Measurements from ENCODE around the gene TCF7. TPM values are rescaled to one million over a fixed set of nuclear protein-coding genes. Genes with fewer than 3 reads are reported as not detected.
A peak's percentile ranks its signal among the peaks of the same experiment; 100 is the strongest.

The TCF7 gene
- total RNA-seq, 1 donor from 2014 or later, result 3.4 TPM

DNA sequence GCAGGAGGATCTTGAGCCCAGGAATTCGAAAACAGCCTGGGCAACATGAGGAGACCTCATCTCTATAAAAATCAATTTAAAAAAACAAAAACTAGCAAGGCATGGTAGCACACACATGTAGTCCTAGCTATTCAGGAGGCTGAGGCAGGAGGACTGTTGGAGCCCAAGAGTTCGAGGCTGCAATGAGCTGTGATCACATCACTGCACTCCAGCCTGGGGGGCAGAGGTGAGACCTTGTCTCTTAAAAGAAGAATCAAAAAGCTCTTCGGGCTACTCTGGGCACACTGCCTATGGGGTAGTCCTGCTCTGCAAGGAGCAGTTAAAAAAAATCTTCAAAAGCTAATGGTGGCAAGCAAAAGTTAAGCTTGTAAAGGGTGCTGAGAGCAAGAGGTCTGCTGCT is 38.8 kb downstream of the TCF7 start:
- DNase-seq (no peak), ATAC-seq (no peak)

DNA sequence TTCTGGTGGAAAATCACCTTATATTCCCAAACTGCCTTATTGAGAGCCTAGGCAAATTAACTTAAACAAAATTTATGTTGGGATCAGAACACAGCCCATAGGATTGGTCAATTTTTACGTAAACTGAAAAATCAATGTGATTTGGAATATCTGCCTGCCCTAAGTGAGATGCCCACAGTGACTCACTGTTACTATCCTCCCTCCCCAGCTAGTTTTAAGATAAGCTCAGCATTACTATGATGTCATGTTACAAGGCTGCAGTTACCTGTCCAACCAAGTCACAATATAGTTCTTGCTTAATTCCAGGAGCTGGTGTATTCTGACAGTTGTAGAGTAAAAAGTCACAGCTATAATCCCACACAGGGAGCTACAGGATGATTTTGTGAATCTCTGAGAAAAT is 39.2 kb downstream of the TCF7 start:
- intact Hi-C loops (cut with micrococcal nuclease), result no loop called here
- DNase-seq (no peak), ATAC-seq (no peak)

More for the DNA sequence above, 38.8 kb downstream of the TCF7 start:
- intact Hi-C loops (cut with micrococcal nuclease), result no loop called here

DNA sequence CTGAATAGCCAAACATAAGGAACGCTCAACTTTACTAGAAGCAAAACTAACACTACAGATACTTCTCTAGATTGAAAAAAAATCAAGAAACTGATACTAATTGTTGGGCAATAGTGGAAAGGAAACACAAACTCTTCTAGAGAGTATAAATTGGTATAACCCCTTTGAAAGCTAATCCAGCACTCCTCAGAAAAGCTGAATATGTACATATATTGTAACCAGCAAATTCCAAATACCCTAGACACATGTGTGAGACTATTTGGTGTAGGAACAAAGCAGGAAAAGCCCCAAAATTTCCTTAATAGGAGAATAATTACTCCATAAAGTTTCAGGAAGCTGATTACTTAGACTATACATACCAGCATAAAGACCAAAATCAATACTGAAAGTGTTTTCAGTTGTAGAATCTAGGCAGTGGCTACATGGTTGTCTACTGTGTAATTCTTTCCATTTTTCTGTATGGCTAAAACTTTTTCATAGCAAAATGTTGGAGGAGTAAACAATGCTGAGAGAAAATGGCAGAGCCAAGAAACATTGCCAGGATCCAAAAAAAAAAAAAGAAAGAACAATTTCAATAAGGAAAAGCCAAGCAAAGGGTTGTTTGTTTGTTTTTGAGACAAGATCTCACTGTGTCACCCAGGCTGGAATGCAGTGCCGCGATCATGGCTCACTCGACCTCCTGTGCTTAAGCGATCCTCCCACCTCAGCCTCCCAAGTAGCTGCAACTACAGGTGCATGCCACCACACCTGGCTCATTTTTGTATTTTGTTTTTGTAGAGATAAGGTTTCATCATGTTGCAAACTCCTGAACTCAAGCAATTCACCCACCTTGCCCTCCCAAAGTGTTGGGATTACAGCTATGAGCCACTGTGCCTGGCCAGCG is 47.3 kb downstream of the TCF7 start:
- ATAC-seq (no peak), DNase-seq (no peak)
- intact Hi-C loops (cut with micrococcal nuclease), result no loop called here

DNA sequence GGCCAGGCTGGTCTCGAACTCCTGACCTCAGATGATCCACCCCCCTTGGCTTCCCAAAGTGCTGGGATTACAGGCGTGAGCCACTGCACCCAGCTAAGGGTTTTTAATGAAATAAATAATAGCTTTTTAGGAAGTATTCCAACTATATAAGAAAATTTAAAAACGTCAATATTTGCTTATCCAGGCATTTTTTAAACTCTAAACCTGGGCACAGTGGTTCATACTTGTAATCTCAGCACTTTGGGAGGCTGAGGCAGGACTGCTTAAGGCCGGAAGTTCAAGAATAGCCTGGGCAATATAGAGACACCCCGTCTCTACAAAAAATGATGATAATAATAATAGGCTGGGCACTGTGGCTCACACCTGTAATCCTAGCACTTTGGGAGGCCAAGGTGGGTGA is 48.1 kb downstream of the TCF7 start:
- intact Hi-C loops (cut with micrococcal nuclease), result no loop called here
- DNase-seq (no peak), ATAC-seq (no peak)

DNA sequence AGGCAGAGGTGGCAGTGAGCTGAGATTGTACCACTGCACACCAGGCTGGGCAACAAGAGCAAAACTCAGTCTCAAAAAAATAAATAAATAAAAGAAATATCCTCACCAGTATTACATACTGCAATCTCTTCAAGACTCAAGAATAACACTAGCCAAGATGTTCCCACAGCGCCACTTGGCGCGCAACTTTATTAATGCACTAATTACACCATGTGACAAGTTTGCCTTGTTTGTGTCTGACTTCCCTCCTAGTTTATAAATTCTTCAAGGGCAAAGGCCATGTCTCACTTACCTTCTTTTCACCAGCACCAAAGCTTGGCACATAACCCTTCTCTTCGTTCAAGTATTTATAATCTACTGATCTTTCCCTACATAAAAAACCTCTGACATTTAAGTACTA is 57.5 kb downstream of the TCF7 start:
- intact Hi-C loops (cut with micrococcal nuclease), result no loop called here
- ATAC-seq, result no peak
- DNase-seq, result no peak

DNA sequence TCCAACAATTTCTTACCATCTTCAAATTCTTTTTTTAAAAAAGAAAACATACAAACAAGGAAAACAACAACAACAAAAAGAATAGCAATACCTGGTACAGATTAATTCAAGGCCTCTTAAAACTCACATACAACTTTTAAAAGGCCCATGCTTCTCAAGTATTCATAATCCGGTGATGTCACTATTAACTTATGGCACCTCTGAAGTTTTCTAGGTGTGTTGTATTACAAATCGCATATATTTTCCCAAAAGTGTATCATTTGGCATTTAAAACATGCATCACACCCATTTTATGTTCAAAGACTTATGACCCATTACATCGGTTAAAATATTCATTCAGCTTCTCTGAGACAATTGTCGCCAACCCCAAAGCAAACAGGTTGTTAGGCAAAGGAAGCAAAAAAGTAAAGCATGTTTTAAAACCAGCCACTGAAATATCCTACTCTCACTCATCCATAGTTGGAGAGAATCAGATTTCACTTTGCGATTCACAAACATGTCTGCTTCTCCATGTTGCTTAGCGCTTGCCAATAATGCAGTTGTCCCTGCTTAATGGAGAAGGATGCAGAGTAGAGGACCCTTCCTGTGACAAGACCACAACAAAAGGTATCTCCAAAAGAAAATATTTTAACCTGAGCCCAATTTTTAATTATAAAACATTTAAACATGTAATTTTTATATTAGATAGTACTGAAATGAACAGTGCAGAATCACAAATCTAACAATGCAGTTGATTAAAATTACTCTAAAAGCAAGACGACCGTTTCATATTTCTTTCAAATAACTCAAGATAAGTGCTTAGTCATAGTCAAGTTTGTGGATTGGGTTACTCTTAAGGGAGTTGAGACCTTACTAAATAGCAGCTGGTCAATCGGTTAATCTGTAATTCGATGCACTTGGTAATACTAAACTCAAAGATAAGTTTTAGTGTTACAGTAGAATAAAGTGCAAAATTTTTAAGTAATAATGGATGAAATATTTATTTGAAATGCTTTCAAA is 60.7 kb downstream of the TCF7 start:
- no peak for ATAC-seq
- intact Hi-C loops (cut with micrococcal nuclease), result no loop called here
- no peak for DNase-seq

DNA sequence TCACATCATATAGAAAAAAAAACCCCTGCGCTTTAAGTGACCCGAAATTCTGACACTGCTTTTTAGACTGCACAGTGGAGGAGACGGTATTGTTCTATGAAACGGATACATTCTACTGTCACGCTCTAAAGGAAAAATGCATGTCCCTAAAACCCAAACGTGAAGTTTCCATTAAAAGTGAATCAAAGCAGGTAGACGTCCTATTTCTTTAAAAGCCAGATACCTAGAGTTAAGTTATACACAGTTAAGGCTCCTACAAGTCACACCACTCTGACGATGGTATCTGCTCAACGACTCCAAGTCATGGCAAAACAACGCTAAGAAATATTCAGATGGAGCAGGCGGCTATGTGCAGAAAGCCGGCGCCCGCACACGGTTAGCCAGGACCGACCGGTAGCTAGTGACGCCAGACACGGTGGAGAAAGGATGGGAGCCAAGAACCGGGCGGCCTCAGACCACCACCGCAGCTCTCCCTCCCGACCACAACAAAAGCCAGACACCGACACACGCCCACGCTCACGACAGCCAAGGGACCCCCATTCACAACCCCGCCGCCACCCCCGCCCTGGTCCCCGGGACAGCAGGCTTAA is 61.5 kb downstream of the TCF7 start:
- DNase-seq (no peak), ATAC-seq (peak; percentile 34)
- intact Hi-C loops (cut with micrococcal nuclease), result no loop called here

DNA sequence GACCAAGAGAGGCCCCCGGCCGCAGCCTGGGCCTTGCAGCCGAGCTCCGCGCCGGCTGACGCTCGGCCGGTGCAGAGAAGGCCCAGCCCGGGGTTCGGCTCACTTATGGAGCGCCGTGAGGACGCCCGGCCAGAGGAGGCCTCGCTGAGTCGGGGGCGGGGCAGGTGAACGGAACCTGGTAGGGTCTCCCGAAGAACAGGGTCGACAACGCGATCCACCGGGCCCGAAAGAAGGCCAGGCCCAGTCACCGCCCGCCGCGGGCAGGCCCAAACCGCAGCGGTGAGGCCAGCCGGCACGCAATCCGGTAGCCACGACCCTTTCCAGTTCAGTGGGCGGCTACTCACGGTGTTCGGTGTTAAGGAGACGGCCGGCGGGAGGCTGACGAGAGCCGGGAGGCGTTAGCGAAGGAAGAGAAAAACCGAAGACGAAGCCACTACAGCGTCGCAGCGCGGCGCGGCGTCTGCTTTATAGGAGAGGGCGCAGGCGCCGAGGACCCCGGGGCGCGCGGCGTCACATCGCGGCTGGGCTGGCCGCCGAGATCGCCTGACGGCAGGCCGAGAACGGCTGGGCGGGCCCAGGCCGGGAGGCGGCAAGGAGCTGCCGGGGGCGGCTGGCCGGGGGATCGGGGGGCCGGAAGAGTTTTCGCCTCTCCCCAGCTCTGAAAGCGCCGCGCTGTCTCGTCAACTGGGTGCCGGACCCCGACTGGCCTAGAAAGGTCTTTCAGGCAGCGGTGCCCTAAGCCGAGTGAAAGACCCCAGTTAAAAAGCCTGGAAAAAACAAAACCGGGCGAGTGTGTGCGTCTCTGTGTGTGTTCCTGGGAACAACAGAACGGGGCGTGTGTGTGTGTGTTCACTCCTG is 62.3 kb downstream of the TCF7 start, which contains the start of gene SKP1:
TSS of gene SKP1 (minus strand) at position 440 of the 858 bp plus-strand sequence. CDS start 2,928 bp downstream, outside the sequence.
- ATAC-seq (peak; percentile 92), DNase-seq (peak; percentile 93)
- intact Hi-C loops (cut with micrococcal nuclease), result no loop called here

DNA sequence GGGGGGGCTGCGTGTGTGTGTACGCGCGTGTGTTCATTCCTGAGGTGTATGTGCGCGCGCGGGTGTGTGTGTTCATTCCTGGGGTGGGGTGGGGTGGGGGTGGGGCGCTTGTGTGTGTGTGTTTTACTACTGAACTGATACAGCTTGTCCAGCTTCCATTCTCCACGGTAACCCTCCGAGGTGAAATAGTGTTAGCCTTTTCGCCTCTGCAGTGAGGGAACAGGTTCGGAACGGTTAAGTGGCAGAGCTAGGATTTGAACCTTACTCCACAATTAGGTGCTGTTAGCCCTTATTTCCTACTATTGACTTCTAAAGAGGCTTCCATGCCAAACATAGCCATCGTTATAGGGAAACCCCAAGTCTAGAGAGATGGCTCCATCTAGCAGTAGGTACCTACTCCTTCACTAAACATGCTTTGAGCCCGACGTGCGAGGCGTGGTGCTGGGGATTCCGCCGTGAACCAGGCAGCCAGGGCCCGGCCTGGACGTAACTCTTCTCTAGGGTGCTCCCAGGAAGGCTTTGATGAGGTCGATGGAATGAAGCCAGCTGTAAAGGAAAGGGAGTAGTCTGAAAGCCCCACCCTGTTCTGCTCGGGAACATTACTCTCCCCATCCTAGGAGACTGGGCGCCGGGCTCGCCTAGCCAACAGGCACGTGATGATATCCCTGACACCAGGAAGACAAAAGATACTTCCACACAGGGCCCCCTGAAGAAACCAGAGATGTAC is 63.1 kb downstream of the TCF7 start:
- intact Hi-C loops (cut with micrococcal nuclease), result no loop called here
- ATAC-seq, result peak; percentile 55

DNA sequence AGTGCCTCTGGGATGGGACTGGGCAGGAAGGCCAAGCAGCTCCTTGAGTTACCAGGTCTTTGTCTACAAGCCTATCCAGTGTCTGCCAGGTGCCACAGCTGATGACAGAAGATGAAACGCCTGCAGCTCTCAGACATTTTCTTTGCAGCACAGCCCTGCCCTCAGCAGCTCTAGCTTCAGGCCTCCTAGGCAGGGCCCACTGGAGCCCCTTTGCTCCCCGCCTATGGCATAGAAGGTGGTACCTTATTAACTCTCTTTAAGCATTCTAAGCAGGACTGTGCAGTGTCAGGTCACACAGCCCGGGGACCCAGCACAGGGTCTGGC is 63.6 kb downstream of the TCF7 start:
- intact Hi-C loops (cut with micrococcal nuclease), result no loop called here
- ATAC-seq (no peak), DNase-seq (no peak)

More for the DNA sequence above, 63.1 kb downstream of the TCF7 start:
- DNase-seq, result peak; percentile 43

DNA sequence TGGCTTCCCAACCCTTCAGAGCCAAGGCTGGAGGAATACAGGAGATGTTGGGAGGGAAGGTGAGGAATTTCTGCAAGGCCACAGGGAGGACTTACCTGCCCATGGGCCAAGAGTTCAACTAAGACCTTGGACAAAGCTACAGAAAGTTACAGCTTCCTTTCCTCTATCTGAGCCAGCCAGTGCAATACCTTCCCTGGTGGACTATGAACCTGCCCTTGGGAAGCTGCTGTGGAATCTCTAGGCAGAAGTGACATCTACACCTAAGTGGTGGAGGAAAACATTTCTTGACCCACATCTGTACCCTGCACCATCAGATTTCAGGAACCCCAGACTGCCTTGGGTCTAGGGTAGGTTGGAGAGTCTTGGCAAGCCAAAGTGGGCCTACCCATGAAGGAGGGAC is 69.0 kb downstream of the TCF7 start:
- DNase-seq (no peak), ATAC-seq (no peak)
- intact Hi-C loops (cut with micrococcal nuclease), result no loop called here

DNA sequence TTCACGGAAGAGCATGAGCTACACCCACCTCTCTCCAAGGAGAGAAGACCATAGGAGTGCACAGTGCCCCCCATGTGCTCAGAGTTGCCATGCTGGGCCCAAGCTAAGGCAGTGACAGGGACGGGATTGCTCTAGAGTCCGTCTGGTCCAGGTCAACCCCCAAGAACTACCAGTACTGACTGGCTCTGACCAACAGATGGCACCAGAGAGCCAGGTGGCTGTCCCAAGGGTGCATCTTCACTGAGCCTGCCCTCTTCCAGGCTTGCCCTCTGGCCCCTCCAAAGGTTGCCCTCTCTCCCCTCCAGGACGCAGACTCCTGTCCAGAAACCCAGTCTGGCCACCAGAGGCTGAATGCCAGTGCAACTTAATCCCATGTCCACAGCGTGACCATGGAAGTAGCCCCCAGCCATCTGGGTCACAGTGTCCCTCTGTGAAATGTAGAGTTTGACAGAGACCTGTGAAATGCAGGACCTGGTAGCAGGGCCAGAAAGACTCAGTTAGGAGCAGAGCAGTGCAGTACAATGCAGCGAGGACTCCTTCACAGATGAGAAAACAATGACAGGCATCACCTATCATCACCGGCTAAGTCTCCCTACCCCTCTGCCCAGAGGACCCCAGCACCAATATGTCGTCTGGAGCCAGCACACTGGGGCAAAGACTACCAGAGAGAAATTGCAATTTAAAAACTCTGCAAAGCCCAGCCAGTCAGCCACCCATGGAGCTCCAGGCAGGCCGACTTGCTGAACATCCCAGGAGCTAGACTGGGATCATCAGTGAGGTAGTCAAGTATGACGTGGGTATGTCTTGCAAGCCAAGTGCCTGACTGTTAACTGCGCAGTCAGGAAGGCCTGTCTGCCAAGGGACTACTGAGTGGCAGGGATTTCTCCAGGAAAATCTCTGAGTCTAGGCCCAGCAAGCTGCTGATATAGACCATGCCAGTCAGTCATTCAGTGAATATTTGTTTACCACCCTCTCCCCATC is 70.0 kb downstream of the TCF7 start:
- ATAC-seq (peak; percentile 87), DNase-seq (peak; percentile 72)
- intact Hi-C loops (cut with micrococcal nuclease), result loop anchor here (1.0 kb wide), 1 partner anchor 105 kb away; no protein-coding TSS in a partner anchor

DNA sequence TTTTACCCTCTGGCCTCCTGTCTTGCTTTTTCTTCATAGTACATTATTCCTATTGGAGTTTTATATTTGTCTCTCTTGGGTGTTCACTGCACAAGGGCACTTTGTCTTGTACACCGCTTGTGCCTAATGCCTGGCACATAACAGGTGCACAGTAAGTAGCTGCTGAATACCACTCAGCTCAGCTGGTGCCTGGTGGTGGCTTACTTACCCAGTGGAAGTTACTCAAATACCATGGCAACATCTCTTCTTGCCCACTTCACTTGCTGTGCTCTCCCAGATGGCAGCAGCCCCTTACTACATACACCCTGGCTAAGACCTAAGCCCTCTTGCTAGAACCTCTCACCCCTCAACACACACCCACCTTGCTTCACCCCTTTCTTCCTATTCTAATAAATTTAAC is 73.6 kb downstream of the TCF7 start:
- no peak for DNase-seq
- intact Hi-C loops (cut with micrococcal nuclease), result no loop called here
- peak; percentile 11 for ATAC-seq

DNA sequence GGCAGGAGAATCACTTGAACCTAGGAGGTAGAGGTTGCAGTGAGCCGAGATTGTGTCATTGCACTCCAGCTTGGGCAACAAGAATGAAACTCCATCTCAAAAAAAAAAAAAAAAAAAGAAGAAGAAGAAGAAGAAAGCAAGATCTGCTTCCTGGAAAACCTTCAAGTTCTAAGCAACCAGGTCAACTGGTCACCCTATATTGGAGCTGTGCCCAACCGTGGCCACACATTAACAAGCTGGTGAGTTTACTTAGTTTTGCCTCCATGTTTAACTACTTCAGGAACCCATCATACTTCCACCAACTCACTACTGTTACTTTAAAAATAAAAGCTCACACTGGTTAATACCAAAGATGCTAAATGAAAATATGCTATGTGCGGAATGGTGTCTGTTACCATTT is 74.5 kb downstream of the TCF7 start:
- ATAC-seq (no peak), DNase-seq (no peak)
- intact Hi-C loops (cut with micrococcal nuclease), result no loop called here

DNA sequence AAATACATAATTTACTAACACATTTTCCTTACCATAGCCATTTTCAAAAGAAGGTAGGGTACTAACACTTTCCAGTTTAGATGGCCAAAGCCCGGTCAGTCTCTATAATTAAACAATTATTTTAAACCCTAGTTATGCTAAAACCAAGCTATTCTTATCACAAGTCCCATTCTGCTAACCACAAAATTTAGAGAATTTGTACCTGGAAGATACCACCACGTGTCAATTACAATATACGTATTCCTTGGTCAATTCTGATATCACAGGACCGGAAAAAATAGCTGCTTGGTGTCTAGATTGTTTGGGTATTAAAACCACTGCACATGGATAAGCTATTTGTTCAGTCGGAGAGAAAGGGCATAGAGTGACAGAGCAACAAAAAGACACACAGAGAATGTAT is 81.2 kb downstream of the TCF7 start:
- ATAC-seq, result no peak
- no peak for DNase-seq

More for the DNA sequence above, 81.2 kb downstream of the TCF7 start:
- intact Hi-C loops (cut with micrococcal nuclease), result no loop called here

All from left ventricle myocardium superior (tissue), 1 donor.